HG03439 (cell line): ENCODE results near the gene ADM2.

Experiments
- ATAC-seq: cut with Tn5 transposase; IDR thresholded peaks from one replicate; pipeline ENCODE4 v1.9.1; 2021; ENCODE audit warnings: mild to moderate bottlenecking, moderate library complexity; ENCODE audit not compliant: unreplicated experiment

Gene ADM2

GRCh38 chr22:50483977-50484853 lies 2.9 kb downstream of the ADM2 start:
- no peak for ATAC-seq

DNA sequence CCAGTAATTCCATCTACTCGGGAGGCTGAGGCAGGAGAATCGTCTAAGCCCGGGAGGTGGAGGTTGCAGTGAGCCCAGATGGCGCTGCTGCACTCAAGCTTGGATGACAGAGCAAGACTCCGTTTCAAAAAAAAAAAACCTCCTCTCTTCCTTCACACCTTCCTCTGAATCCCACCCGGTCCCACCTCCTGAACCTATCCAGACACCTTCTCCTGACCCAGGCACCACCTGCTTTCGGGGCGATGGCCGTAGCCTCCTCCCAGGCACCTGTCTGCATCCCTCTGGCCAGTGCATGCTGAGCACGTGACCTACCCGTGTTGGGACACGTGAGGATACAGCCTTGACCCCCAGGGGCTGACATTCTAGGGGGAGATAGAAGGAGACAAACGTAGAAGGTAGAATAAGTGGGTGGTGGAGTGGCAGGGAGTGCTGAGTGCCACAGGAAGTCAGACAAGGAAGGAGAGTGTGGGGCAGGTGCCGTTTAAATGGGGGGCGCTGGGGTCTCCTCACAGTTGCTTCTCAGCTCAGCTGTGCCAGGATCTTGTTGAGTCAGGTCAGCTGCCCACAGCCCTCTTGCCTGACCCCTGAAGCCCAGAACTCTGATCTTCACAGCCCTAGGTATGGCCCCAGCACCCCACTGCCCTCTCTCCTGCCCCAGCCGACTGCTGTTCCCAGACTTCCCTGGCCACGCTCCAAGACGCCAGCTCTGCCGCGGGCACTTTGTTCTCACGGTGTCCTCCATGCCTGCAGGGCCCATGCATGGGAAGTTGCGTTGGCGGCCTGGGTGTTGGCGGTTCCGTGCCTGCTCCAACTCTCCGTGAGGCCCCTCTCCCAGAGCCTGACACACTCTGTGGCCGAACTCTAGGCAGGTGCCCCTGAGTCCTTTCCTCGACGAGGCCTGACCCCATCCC lies 4.1 kb downstream of the ADM2 start:
- ATAC-seq, result no peak

DNA sequence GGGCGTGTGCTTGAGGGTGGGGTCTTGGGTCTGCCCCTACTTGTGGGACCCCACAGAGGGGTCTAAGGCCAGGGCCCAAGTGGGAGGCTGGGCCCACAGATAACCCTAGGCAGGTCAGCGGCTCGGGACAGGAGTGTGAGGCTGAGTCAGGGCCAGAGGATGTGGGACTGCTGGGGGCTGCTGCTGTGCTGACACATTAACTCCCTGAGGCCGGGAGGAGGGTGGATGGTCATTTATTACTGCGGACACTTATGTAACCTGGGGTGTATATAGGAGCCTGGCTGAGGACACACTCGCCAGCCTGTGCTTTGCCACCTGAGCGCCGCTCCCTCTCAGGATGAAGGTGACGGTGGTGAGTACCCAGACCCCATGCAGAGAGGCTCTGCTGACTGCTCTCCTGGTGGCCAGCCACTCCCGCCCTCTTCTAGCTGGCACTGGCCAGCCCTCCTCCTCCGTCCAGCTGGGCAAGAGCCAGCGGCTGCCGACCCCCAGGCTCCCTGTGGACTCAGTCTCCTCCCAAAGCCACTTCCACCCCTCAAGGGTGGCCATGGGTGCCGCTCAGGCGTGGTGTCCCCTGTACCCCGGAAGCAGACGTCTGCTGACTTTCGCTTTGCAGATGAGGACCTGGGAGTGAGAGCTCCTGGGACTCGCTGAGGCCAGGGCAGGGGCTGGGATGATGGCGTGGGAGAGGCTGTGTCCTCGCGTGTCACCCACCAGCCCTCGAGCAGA lies 5.4 kb downstream of the ADM2 start, which contains the start of gene MIOX:
Gene MIOX (plus strand): TSS at position 299 of the 729 bp plus-strand sequence. CDS start 39 bp downstream, at position 338.
- ATAC-seq, result no peak

DNA sequence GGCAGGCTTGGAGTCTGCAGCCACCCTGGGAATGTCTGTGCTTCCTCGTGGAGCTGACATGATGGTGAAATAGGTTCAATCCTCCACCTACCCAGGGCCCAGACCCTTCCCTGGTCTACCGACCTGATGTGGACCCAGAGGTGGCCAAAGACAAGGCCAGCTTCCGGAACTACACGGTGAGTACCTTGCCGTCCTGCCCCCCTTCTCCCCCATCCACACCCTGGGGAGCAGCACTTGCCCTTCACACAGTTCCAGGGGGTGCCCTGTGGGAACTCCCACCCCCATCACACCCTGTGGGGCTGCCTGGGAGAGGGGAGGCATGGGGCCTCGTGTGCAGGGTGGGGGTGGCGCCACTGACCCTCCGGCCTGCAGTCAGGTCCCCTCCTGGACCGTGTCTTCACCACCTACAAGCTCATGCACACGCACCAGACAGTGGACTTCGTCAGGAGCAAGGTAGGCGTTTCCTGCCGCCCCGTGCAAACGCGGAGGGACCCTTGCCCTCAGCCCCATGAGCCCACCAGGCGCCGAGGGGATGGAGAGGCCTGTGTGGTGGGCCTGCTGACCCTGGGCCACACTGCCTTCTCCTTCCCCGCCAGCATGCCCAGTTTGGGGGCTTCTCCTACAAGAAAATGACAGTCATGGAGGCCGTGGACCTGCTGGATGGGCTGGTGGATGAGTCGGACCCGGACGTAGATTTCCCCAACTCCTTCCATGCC lies 6.1 kb downstream of the ADM2 start:
- no peak for ATAC-seq

DNA sequence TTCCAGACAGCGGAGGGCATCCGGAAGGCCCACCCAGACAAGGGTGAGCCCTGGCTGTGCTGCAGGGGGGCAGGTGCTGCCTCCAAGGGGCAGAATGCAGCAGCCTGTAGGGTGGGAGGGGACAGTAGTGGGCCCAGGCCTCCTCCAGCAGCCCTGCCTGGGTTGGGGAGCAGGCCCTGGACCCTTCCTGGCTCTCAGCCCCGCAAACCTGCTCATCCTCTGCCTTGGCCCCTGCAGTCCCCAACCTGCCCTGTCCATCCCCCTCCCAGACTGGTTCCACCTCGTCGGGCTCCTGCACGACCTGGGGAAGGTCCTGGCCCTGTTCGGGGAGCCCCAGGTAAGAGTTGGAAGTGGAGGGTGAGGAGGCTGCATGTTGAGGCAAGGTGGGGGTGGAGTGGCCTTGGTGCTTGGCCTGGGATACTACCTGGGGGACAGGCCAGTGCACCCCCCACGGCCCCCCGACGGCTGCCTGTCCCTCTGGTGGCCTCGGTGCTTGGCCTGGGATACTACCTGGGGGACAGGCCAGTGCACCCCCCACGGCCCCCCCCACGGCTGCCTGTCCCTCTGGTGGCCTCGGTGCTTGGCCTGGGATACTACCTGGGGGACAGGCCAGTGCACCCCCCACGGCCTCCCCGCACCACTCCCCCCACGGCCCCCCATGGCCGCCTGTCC lies 6.8 kb downstream of the ADM2 start:
- no peak for ATAC-seq

GRCh38 chr22:50488886-50489285 lies 7.5 kb downstream of the ADM2 start:
- no peak for ATAC-seq

GRCh38 chr22:50489363-50490243 lies 8.3 kb downstream of the ADM2 start:
- ATAC-seq, result no peak

- ATAC-seq, result no peak
Measured at GRCh38 chr22:50490531-50491308, 9.4 kb downstream of the ADM2 start.

DNA sequence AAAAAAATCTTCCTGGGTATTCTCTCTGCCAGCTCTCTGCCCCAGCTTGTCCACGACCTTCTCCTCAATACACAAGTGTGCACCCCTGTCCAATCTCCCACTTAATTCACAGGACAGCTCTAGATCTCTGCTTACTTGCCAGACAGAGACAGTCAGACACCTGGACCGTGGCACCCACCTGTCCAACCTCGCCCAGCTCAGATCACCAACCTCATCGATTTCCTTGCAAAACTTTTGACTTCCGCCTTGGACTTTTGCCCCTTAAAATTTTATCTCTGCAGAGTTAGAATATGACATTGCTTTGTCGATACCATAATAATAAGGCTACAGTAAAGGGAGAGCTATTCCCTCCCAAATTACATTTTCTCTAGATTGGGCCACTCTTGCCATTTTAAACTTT lies 15.8 kb downstream of the ADM2 start:
- ATAC-seq, result no peak

GRCh38 chr22:50498322-50498890 lies 17.1 kb downstream of the ADM2 start:
- no peak for ATAC-seq

DNA sequence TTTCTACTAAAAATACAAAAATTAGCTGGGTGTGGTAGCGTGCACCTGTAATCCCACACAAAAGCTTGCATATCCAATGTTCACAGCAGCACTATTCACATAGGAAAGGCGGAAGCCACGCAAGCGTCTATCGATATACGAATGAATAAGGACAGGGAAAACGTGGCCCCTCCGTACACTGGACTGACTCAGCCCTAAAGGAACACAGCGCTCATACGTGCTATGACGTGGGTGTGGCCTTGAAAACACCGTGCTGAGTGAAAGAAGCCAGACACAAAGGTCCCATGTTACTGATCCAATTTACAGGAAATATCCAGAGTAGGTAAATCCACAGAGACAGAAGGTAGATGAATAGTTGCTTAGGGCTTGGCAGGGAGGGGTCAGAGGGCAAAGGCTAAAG lies 19.1 kb downstream of the ADM2 start:
- no peak for ATAC-seq

DNA sequence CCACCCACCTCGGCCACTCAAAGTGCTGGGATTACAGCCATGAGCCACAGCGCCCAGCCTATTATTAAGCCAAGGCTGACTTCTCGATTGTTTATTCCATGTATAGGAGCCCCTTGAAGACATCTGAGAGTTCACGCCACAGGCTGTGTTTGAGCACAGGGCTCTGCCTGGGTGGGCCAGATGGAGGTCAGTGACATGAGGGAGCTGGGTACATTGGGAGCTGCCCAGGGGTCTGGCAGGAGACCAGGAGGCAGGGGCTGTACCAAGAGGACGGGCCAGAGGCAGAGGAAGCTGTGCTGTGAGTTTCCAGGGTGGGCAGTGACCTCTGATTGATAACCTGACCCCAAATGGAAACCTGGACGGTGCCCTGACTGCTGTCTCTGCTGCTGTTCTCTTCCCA lies 20.8 kb downstream of the ADM2 start:
- ATAC-seq, result no peak

- ATAC-seq, result no peak
Measured at GRCh38 chr22:50502628-50503474, 21.5 kb downstream of the ADM2 start.

DNA sequence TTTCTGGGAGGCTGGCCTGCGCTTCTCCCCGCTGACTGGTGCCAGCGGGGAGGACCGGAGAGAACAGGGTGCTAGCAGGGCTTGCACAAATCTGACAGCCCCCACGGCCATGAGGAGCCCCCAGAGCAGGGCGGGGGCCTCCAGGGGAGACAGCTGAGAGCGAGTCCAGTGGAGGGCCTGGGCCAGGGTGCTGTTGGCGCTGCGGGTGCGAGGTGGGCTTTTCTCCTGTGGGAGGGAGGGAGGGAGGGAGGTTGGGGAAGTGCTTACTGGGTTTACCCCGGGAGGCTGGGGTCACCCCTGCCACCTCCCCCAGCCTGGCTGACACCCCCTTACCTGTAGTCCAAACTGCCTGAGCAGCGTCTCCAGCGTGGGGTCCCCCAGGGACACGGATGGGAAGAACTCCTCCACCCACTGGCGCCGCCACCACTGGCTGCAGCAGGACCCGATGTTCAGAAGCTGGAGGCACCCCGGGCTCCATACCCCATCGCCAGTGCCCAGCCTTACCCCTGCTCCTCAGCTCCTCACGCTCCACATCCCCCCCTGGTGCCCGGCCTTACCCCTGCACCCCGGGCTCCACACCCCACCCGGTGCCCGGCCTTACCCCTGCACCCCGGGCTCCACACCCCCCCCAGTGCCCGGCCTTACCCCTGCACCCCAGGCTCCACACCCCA lies 22.3 kb downstream of the ADM2 start:
- no peak for ATAC-seq

GRCh38 chr22:50504369-50505211 lies 23.2 kb downstream of the ADM2 start:
- ATAC-seq, result no peak
